PC-3 (cell line): Measurements from ENCODE around the gene LRBA.

Experiments used
- CTCF ChIP-seq: fragments of 300-600 bp; sonication (generic); conservative IDR thresholded peaks from 2 replicates; pipeline ENCODE4 v1.5.1; 2017; ENCODE audit warnings: antibody characterized with exemption, low read depth, mild to moderate bottlenecking, low read length
- EZH2 ChIP-seq: fragments of 300-600 bp; sonication (generic); IDR thresholded peaks from one replicate; pipeline ENCODE4 v1.6.1; 2017; ENCODE audit warnings: antibody characterized with exemption, mild to moderate bottlenecking, low read length; ENCODE audit not compliant: unreplicated experiment

GRCh38 chr4:150855981-150856510, 159.0 kb downstream of the LRBA start:
- TF ChIP-seq CTCF (no peak), EZH2 (no peak)
